Vagina (tissue), 2 donors: Measurements from ENCODE around the gene UFD1. TPM values are rescaled to one million over a fixed set of nuclear protein-coding genes. Genes with fewer than 3 reads are reported as not detected.
A peak's percentile ranks its signal among the peaks of the same experiment; 100 is the strongest.

Experiments used
- DNase-seq, 2 donors: peaks; one replicate each; pipeline ENCODE4 v3.0.0-alpha.2; 2017; ENCODE audit errors: extremely low spot score in 2 of 2
- H3K27ac ChIP-seq: fragments of 200-600 bp; sonication (generic); one replicate; pipeline ENCODE4 v1.5.1; 2019
- H3K27me3 ChIP-seq: fragments of 200-600 bp; sonication (generic); one replicate; pipeline ENCODE4 v1.5.1; 2019
- H3K36me3 ChIP-seq, 2 donors: fragments of 200-600 bp; sonication (generic); one replicate each; pipeline ENCODE4 v1.5.1; 2017 to 2019
- H3K4me1 ChIP-seq: fragments of 200-600 bp; sonication (generic); one replicate; pipeline ENCODE4 v1.5.1; 2019
- H3K4me3 ChIP-seq, 2 donors: fragments of 200-600 bp; sonication (generic); 1 replicate in 1 of 2; 2 replicates in 1 of 2; pipeline ENCODE4 v1.5.1; 2016 to 2019
- H3K9me3 ChIP-seq: fragments of 200-600 bp; sonication (generic); one replicate; pipeline ENCODE4 v1.5.1; 2019
- POLR2A ChIP-seq, 2 donors: fragments of 450-650 bp; IDR thresholded peaks; one replicate each; pipeline ENCODE4 v1.6.1; 2017; ENCODE audit warnings: antibody characterized with exemption in 2 of 2, mild to moderate bottlenecking in 2 of 2, moderate library complexity in 2 of 2
- POLR2AphosphoS5 ChIP-seq, 2 donors: sonication (generic); formaldehyde crosslinking; IDR thresholded peaks; one replicate each; pipeline ENCODE4 v1.9.0; 2017; ENCODE audit warnings: antibody characterized with exemption in 2 of 2, mild to moderate bottlenecking in 2 of 2, low read depth in 1 of 2; ENCODE audit not compliant: insufficient read depth in 1 of 2
- intact Hi-C: fragments of 100-400 bp; cut with DNase I; formaldehyde crosslinking; loops from one replicate; pipeline ENCODE4 v1.15.1; 2023
- total RNA-seq: library from RNA; depleted of rRNA; stranded (reverse); fragments of >200 nt; gene quantifications from one replicate; pipeline ENCODE4 v1.2.3, GENCODE V29; 2016
- TF ChIP-seq, protein P1 (sequence below), 3 experiments: fragments of 450-650 bp in 2 of 3; fragments of 200-600 bp in 1 of 3; sonication (generic) in 1 of 3; IDR thresholded peaks; one replicate each; pipeline ENCODE4 v1.5.1; 2017 to 2019; ENCODE audit warnings: antibody characterized with exemption in 3 of 3, mild to moderate bottlenecking in 2 of 3, moderate library complexity in 2 of 3

The UFD1 gene
- total RNA-seq, 1 donor from 2014 or later = 66.8 TPM

DNA sequence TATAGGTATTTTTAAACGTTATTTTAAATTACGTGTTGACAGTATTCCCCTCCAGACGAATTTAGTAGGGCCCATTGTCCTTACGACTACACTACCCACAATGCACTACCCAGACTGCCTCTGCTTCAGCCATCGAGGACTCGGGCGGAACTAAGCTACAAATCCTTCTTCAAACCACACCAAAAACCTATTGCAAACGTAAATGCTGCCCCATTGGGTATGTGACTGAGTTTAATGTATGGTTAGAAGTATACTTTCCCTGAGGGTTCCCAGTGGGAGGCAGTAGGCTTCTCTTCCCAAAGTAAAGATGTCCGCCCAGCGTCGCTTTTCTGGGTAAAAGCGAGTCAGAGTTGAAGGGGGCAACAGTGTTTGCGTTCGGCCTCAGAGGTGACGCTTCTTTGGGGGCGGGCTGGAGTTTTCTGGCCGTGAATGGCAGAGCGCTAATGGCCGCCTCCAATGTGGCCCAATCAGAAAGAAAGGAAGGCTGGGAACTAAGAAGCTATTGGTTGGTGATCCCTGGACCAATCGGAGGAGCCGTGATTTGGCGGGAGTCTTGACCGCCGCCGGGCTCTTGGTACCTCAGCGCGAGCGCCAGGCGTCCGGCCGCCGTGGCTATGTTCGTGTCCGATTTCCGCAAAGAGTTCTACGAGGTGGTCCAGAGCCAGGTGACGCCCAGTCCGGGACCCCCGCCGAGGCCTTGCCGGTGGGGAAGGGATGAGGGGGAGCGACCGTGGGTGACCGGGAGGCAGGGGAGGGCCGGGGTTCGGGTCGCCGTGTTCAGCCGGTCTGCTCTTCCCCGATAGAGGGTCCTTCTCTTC lies 571 bp upstream of the UFD1 start, which contains the start of gene CDC45:
TSS of gene CDC45 (plus strand) at position 566 of the 818 bp plus-strand sequence. CDS start at position 615, 49 bp downstream.
- intact Hi-C loops = loop anchor here (2.0 to 10.0 kb wide), 2 partner anchors 47 to 65 kb away; partner anchors contain the start of gene MRPL40
- Histone ChIP-seq H3K36me3 (peaks cover 0 to 7% of the 10 kb centered on the region in 2 donors), H3K27me3 (no peaks in the 10 kb centered on the region), H3K4me3 (peak within 1 kb of the TSS; percentile 72 to 89), H3K27ac (peak within 1 kb of the TSS; percentile 93), H3K4me1 (peaks cover 31% of the 10 kb centered on the region), H3K9me3 (no peaks in the 10 kb centered on the region)
- peak; percentile 63 to 96 for TF ChIP-seq POLR2AphosphoS5 (IDR thresholded peaks at IDR 0.05; ENCODE audit: insufficient read depth in 1 of 2, low read depth in 1 of 2)
- TF ChIP-seq, protein P1, sequence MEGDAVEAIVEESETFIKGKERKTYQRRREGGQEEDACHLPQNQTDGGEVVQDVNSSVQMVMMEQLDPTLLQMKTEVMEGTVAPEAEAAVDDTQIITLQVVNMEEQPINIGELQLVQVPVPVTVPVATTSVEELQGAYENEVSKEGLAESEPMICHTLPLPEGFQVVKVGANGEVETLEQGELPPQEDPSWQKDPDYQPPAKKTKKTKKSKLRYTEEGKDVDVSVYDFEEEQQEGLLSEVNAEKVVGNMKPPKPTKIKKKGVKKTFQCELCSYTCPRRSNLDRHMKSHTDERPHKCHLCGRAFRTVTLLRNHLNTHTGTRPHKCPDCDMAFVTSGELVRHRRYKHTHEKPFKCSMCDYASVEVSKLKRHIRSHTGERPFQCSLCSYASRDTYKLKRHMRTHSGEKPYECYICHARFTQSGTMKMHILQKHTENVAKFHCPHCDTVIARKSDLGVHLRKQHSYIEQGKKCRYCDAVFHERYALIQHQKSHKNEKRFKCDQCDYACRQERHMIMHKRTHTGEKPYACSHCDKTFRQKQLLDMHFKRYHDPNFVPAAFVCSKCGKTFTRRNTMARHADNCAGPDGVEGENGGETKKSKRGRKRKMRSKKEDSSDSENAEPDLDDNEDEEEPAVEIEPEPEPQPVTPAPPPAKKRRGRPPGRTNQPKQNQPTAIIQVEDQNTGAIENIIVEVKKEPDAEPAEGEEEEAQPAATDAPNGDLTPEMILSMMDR (IDR thresholded peaks at IDR 0.05) = no peak
- TF ChIP-seq POLR2A (IDR thresholded peaks at IDR 0.05) = no peak
- DNase-seq = peak in 1 of 2 donors; percentile 99

GRCh38 chr22:19478045-19478900 lies 720 bp downstream of the UFD1 start:
- DNase-seq = peak in 1 of 2 donors; percentile 87
- intact Hi-C loops = loop anchor here (2.0 to 10.0 kb wide), 2 partner anchors 45 to 63 kb away; partner anchors contain the start of gene MRPL40
- TF ChIP-seq POLR2A (IDR thresholded peaks at IDR 0.05) (no peak), POLR2AphosphoS5 (IDR thresholded peaks at IDR 0.05; ENCODE audit: insufficient read depth in 1 of 2, low read depth in 1 of 2) (no peak)
- TF ChIP-seq, protein P1 (IDR thresholded peaks at IDR 0.05) = no peak
- no peaks in the 10 kb centered on the region for H3K9me3 ChIP-seq
- H3K27me3 ChIP-seq = no peaks in the 10 kb centered on the region
- H3K27ac ChIP-seq = peak overlapping the region; percentile 93
- peak overlapping the region; percentile 72 to 89 for H3K4me3 ChIP-seq
- peaks cover 31% of the 10 kb centered on the region for H3K4me1 ChIP-seq
- peaks cover 0 to 17% of the 10 kb centered on the region in 2 donors for H3K36me3 ChIP-seq

DNA sequence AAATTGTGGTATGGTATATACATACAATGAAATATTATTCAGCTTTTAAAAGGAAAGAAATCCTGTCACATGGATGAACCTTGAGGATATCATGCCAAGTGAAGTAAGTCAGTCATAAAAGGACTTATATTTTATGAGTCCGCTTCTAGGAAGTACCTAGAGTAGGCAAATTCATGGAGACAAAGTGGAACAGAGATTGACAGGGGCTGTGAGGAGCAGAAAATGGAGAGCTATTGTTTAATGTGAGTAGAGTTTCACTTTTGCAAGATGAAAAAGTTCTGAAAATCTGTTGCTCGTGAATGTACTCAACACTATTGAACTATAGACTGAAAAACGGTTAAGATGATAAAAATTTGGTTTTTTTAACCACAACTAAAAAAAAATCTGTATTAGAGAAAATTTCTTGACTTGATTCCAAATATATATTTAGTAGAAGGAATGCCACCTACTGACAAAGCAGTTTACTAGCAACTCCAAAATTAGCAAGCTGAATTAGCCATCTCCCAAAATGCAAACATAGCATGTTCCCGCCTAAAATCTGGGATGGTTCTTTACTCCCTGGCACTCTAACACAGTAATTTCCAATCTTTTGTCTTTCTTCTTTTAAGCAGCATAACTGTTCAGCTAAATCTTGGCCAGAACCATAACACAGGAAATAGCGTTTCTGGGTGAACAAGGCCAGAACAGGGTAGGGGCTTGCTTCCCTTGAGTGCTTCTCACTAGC lies 1.5 kb downstream of the UFD1 start:
- no peak for DNase-seq
- Histone ChIP-seq H3K4me3 (peak overlapping the region; percentile 72 to 89), H3K36me3 (peaks cover 0 to 17% of the 10 kb centered on the region in 2 donors), H3K9me3 (no peaks in the 10 kb centered on the region), H3K4me1 (peaks cover 31% of the 10 kb centered on the region), H3K27ac (no peak overlapping the region), H3K27me3 (no peaks in the 10 kb centered on the region)
- intact Hi-C loops = loop anchor here (2.0 to 10.0 kb wide), 2 partner anchors 45 to 63 kb away; partner anchors contain the start of gene MRPL40
- TF ChIP-seq POLR2A (IDR thresholded peaks at IDR 0.05) = no peak
- TF ChIP-seq, protein P1 (IDR thresholded peaks at IDR 0.05) = no peak
- no peak for TF ChIP-seq POLR2AphosphoS5 (IDR thresholded peaks at IDR 0.05; ENCODE audit: insufficient read depth in 1 of 2, low read depth in 1 of 2)

GRCh38 chr22:19476023-19476422 lies 3.0 kb downstream of the UFD1 start:
- Histone ChIP-seq H3K4me1 (peaks cover 31% of the 10 kb centered on the region), H3K27ac (no peak overlapping the region), H3K9me3 (no peaks in the 10 kb centered on the region), H3K4me3 (no peak overlapping the region), H3K36me3 (peaks cover 0 to 24% of the 10 kb centered on the region in 2 donors), H3K27me3 (no peaks in the 10 kb centered on the region)
- TF ChIP-seq, protein P1 (IDR thresholded peaks at IDR 0.05) = no peak
- TF ChIP-seq POLR2AphosphoS5 (IDR thresholded peaks at IDR 0.05; ENCODE audit: insufficient read depth in 1 of 2, low read depth in 1 of 2) (no peak), POLR2A (IDR thresholded peaks at IDR 0.05) (no peak)
- DNase-seq = peak in 1 of 2 donors; percentile 72
- intact Hi-C loops = loop anchor here (10.0 kb wide), 1 partner anchor 61 kb away; no protein-coding TSS in a partner anchor
